Measurements from ENCODE around the gene SPAG16. TPM values are rescaled to one million over a fixed set of nuclear protein-coding genes. Genes with fewer than 3 reads are reported as not detected.

The SPAG16 gene
- polyA plus RNA-seq, 1 of the 3 experiments (the other 2 are of a cell fraction) = 29.5 TPM

DNA sequence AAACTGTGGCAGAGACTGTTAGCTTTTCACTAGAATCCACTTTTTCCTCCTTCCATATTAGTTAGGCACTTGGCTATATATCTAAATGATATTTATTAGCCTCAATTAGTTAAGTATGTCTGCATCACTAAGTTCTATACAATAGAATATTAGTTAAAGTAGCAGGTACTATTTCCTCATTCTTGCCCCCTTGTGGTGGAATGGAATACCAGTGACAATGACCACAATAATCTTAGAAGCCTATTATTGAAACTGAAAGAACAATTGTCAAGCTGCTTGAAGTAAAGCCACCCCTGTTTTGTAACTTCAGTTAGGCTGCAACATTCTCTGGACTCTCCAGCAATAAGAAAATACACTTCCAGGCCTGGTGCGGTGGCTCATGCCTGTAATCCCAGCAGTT is 650.3 kb downstream of the SPAG16 start:
- H3K27me3 ChIP-seq (ENCODE audit: insufficient read depth) = no peaks in the 10 kb centered on the region
- no peak overlapping the region for H3K27ac ChIP-seq (ENCODE audit: low read depth in 2 of 2, low read length in 1 of 2)

More for the DNA sequence above, 650.3 kb downstream of the SPAG16 start:
- H3F3A ChIP-seq (replicated peaks; ENCODE audit: insufficient read depth) = no peaks in the 10 kb centered on the region
- no peak overlapping the region for H3K4me3 ChIP-seq (ENCODE audit: low read depth in 2 of 2, low read length in 1 of 2)
- no peaks in the 10 kb centered on the region for H3K79me2 ChIP-seq (ENCODE audit: insufficient read depth)
- TF ChIP-seq FOXJ3 (CRISPR knock-in tag; IDR thresholded peaks at IDR 0.05) (no peak), SMC3 (IDR thresholded peaks at IDR 0.05; ENCODE audit: low read depth, low read length) (peak; percentile 48; the same call in 1 of the 2 replicates), POLR2AphosphoS5 (IDR thresholded peaks at IDR 0.05; ENCODE audit: low read depth, low read length) (no peak), MEF2A (IDR thresholded peaks at IDR 0.05; ENCODE audit: borderline replicate concordance, low read depth) (no peak), FOXM1 (IDR thresholded peaks at IDR 0.05; ENCODE audit: low read depth) (no peak), EZH2phosphoT487 (IDR thresholded peaks at IDR 0.05; ENCODE audit: borderline replicate concordance, low read depth) (no peak), NFIC (IDR thresholded peaks at IDR 0.05; ENCODE audit: borderline replicate concordance) (no peak), SIN3A (IDR thresholded peaks at IDR 0.05; ENCODE audit: borderline replicate concordance, low read depth, low read length) (no peak), REST (IDR thresholded peaks at IDR 0.05; ENCODE audit: low read depth, low read length) (no peak), ELF1 (IDR thresholded peaks at IDR 0.05) (no peak), RCOR1 (IDR thresholded peaks at IDR 0.05; ENCODE audit: low read length) (no peak), TAF1 (IDR thresholded peaks at IDR 0.05; ENCODE audit: borderline replicate concordance, low read depth, low read length) (no peak), EP300 (IDR thresholded peaks at IDR 0.05; ENCODE audit: borderline replicate concordance in 1 of 2, low read depth in 1 of 2, low read length in 1 of 2) (no peak), NRF1 (IDR thresholded peaks at IDR 0.05; ENCODE audit: low read depth, low read length) (no peak), TCF12 (IDR thresholded peaks at IDR 0.05) (no peak), RFX5 (IDR thresholded peaks at IDR 0.05; ENCODE audit: low read length) (no peak), MXI1 (IDR thresholded peaks at IDR 0.05; ENCODE audit: low read depth, low read length) (no peak), RAD21 (IDR thresholded peaks at IDR 0.05; ENCODE audit: low read length) (peak; percentile 48), RXRA (IDR thresholded peaks at IDR 0.05; ENCODE audit: borderline replicate concordance, low read depth) (no peak), CHD2 (IDR thresholded peaks at IDR 0.05; ENCODE audit: low read length, partially characterized antibody) (no peak), TEAD4 (IDR thresholded peaks at IDR 0.05; ENCODE audit: borderline replicate concordance, insufficient read depth) (no peak)
- TF ChIP-seq, protein P1, sequence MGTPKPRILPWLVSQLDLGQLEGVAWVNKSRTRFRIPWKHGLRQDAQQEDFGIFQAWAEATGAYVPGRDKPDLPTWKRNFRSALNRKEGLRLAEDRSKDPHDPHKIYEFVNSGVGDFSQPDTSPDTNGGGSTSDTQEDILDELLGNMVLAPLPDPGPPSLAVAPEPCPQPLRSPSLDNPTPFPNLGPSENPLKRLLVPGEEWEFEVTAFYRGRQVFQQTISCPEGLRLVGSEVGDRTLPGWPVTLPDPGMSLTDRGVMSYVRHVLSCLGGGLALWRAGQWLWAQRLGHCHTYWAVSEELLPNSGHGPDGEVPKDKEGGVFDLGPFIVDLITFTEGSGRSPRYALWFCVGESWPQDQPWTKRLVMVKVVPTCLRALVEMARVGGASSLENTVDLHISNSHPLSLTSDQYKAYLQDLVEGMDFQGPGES (IDR thresholded peaks at IDR 0.05; ENCODE audit: low read depth, low read length) = no peak
- TF ChIP-seq, protein P2, sequence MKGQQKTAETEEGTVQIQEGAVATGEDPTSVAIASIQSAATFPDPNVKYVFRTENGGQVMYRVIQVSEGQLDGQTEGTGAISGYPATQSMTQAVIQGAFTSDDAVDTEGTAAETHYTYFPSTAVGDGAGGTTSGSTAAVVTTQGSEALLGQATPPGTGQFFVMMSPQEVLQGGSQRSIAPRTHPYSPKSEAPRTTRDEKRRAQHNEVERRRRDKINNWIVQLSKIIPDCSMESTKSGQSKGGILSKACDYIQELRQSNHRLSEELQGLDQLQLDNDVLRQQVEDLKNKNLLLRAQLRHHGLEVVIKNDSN (IDR thresholded peaks at IDR 0.05; ENCODE audit: borderline replicate concordance, low read depth) = no peak
- TF ChIP-seq, protein P3, sequence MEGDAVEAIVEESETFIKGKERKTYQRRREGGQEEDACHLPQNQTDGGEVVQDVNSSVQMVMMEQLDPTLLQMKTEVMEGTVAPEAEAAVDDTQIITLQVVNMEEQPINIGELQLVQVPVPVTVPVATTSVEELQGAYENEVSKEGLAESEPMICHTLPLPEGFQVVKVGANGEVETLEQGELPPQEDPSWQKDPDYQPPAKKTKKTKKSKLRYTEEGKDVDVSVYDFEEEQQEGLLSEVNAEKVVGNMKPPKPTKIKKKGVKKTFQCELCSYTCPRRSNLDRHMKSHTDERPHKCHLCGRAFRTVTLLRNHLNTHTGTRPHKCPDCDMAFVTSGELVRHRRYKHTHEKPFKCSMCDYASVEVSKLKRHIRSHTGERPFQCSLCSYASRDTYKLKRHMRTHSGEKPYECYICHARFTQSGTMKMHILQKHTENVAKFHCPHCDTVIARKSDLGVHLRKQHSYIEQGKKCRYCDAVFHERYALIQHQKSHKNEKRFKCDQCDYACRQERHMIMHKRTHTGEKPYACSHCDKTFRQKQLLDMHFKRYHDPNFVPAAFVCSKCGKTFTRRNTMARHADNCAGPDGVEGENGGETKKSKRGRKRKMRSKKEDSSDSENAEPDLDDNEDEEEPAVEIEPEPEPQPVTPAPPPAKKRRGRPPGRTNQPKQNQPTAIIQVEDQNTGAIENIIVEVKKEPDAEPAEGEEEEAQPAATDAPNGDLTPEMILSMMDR (IDR thresholded peaks at IDR 0.05) = peak; percentile 59
- TF ChIP-seq, protein P4, sequence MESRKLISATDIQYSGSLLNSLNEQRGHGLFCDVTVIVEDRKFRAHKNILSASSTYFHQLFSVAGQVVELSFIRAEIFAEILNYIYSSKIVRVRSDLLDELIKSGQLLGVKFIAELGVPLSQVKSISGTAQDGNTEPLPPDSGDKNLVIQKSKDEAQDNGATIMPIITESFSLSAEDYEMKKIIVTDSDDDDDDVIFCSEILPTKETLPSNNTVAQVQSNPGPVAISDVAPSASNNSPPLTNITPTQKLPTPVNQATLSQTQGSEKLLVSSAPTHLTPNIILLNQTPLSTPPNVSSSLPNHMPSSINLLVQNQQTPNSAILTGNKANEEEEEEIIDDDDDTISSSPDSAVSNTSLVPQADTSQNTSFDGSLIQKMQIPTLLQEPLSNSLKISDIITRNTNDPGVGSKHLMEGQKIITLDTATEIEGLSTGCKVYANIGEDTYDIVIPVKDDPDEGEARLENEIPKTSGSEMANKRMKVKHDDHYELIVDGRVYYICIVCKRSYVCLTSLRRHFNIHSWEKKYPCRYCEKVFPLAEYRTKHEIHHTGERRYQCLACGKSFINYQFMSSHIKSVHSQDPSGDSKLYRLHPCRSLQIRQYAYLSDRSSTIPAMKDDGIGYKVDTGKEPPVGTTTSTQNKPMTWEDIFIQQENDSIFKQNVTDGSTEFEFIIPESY (IDR thresholded peaks at IDR 0.05; ENCODE audit: borderline replicate concordance, low read depth) = no peak
- DNase-seq = peak; percentile 23
- H3K9me3 ChIP-seq = no peaks in the 10 kb centered on the region
- POLR2A ChIA-PET = no interaction called here
- no peaks in the 10 kb centered on the region for H3K4me1 ChIP-seq (ENCODE audit: control insufficient read depth in 1 of 2, insufficient read depth in 2 of 2, low read depth in 1 of 2, low read length in 1 of 2)
- H4K20me1 ChIP-seq (ENCODE audit: insufficient read depth) = no peaks in the 10 kb centered on the region
- WGBS (ENCODE audit: low lambda C conversion rate) = 88% methylated on average over 1 of the region's 1 CpG
- no peaks in the 10 kb centered on the region for H3K36me3 ChIP-seq (replicated peaks in 1 of 2; ENCODE audit: control insufficient read depth in 1 of 2, insufficient read depth in 2 of 2, low read length in 1 of 2)
- no peak overlapping the region for H2AFZ ChIP-seq (ENCODE audit: low read depth)
- no peaks in the 10 kb centered on the region for H3K9me2 ChIP-seq
- CTCF ChIA-PET = interaction anchor here (0.7 to 1.5 kb wide), 6 partner anchors 9 to 683 kb away, joined by 3 to 8 read pairs (median 4); no protein-coding TSS in a partner anchor
- no peak overlapping the region for H3K9ac ChIP-seq
- H3K4me2 ChIP-seq = no peak overlapping the region
